ENCODE results near the gene NKX1-1. TPM values are rescaled to one million over a fixed set of nuclear protein-coding genes. Genes with fewer than 3 reads are reported as not detected.

Gene NKX1-1
- total RNA-seq, 1 experiment from 2014 or later, result not detected

GRCh38 chr4:1452431-1453051 lies 46.3 kb upstream of the NKX1-1 start:
- no peak overlapping the region for H3K4me3 Mint-ChIP-seq

GRCh38 chr4:1451752-1452122 lies 45.5 kb upstream of the NKX1-1 start:
- no peak for DNase-seq (ENCODE audit: low spot score)
- no peak overlapping the region for H3K27ac Mint-ChIP-seq
- H3K4me1 Mint-ChIP-seq, result peaks cover 2% of the 10 kb centered on the region
- H3K36me3 Mint-ChIP-seq, result peaks cover 24% of the 10 kb centered on the region
- CTCF ChIA-PET, result no interaction called here
- no peak for ATAC-seq
- H3K9me3 Mint-ChIP-seq, result peaks cover 39% of the 10 kb centered on the region
- POLR2A ChIA-PET, result no interaction called here
- no peak overlapping the region for H3K4me3 Mint-ChIP-seq
- peaks cover 22% of the 10 kb centered on the region for H3K27me3 Mint-ChIP-seq (ENCODE audit: low read depth)
- TF ChIP-seq NFYB (CRISPR knock-in tag; conservative IDR thresholded peaks at IDR 0.05; ENCODE audit: low read depth) (no peak), KAT7 (CRISPR knock-in tag; IDR thresholded peaks at IDR 0.05; ENCODE audit: borderline replicate concordance) (no peak), SOX15 (CRISPR knock-in tag; IDR thresholded peaks at IDR 0.05) (no peak), ZMAT4 (CRISPR knock-in tag; IDR thresholded peaks at IDR 0.05) (no peak), ETV6 (CRISPR knock-in tag; IDR thresholded peaks at IDR 0.05) (no peak), JUN (CRISPR knock-in tag; IDR thresholded peaks at IDR 0.05) (no peak), CREM (CRISPR knock-in tag; IDR thresholded peaks at IDR 0.05) (no peak), NR1H2 (CRISPR knock-in tag; IDR thresholded peaks at IDR 0.05) (no peak), MYBL2 (CRISPR knock-in tag; IDR thresholded peaks at IDR 0.05) (no peak), SMAD4 (CRISPR knock-in tag; IDR thresholded peaks at IDR 0.05) (no peak), NFE2L1 (CRISPR knock-in tag; IDR thresholded peaks at IDR 0.05) (no peak), RORB (CRISPR knock-in tag; IDR thresholded peaks at IDR 0.05) (no peak), HMGA2 (CRISPR knock-in tag; IDR thresholded peaks at IDR 0.05) (no peak), NFATC4 (CRISPR knock-in tag; IDR thresholded peaks at IDR 0.05) (no peak), MXD4 (CRISPR knock-in tag; IDR thresholded peaks at IDR 0.05; ENCODE audit: borderline replicate concordance) (no peak), SP1 (CRISPR knock-in tag; conservative IDR thresholded peaks at IDR 0.05) (no peak), MAX (CRISPR knock-in tag; IDR thresholded peaks at IDR 0.05) (no peak)

More at GRCh38 chr4:1452431-1453051, 46.3 kb upstream of the NKX1-1 start:
- DNase-seq (ENCODE audit: low spot score) (no peak), ATAC-seq (no peak)
- ChIA-PET POLR2A (no interaction called here), CTCF (no interaction called here)
- TF ChIP-seq CREB1 (CRISPR knock-in tag; IDR thresholded peaks at IDR 0.05) (no peak), TEAD1 (CRISPR knock-in tag; IDR thresholded peaks at IDR 0.05) (no peak), IRF1 (CRISPR knock-in tag; IDR thresholded peaks at IDR 0.05) (no peak), ZNF263 (CRISPR knock-in tag; IDR thresholded peaks at IDR 0.05; ENCODE audit: low read depth) (no peak), HMGA2 (CRISPR knock-in tag; IDR thresholded peaks at IDR 0.05) (no peak), ZNF281 (CRISPR knock-in tag; IDR thresholded peaks at IDR 0.05) (no peak), ATF1 (CRISPR knock-in tag; IDR thresholded peaks at IDR 0.05) (no peak), ZMAT4 (CRISPR knock-in tag; IDR thresholded peaks at IDR 0.05) (no peak), ZBTB21 (CRISPR knock-in tag; IDR thresholded peaks at IDR 0.05; ENCODE audit: borderline replicate concordance) (no peak), FOXJ3 (CRISPR knock-in tag; IDR thresholded peaks at IDR 0.05; ENCODE audit: borderline replicate concordance) (no peak), STAT6 (CRISPR knock-in tag; conservative IDR thresholded peaks at IDR 0.05; ENCODE audit: low read depth) (no peak), RORB (CRISPR knock-in tag; IDR thresholded peaks at IDR 0.05) (no peak)
- H3K9me3 Mint-ChIP-seq, result peaks cover 47% of the 10 kb centered on the region
- H3K4me1 Mint-ChIP-seq, result peaks cover 8% of the 10 kb centered on the region
- H3K27me3 Mint-ChIP-seq (ENCODE audit: low read depth), result peaks cover 30% of the 10 kb centered on the region
- H3K36me3 Mint-ChIP-seq, result peaks cover 28% of the 10 kb centered on the region
- no peak overlapping the region for H3K27ac Mint-ChIP-seq
